Fibroblast of lung (primary cell): Measurements from ENCODE around the gene CPNE4.

ENCODE experiments used
- CTCF ChIP-seq, 2 donors: IDR thresholded peaks in 1 of 2; conservative IDR thresholded peaks in 1 of 2; 1 replicate in 1 of 2; 2 replicates in 1 of 2; pipeline ENCODE4 v1.5.1; 2011 to 2012; ENCODE audit warnings: low read length in 2 of 2, control low read depth in 1 of 2, inconsistent platforms in 1 of 2, low read depth in 1 of 2, mild to moderate bottlenecking in 1 of 2
- EZH2 ChIP-seq: IDR thresholded peaks from 2 replicates; pipeline ENCODE4 v1.5.1; 2012; ENCODE audit warnings: low read length, control low read depth, mild to moderate bottlenecking; ENCODE audit errors: missing control alignments

DNA sequence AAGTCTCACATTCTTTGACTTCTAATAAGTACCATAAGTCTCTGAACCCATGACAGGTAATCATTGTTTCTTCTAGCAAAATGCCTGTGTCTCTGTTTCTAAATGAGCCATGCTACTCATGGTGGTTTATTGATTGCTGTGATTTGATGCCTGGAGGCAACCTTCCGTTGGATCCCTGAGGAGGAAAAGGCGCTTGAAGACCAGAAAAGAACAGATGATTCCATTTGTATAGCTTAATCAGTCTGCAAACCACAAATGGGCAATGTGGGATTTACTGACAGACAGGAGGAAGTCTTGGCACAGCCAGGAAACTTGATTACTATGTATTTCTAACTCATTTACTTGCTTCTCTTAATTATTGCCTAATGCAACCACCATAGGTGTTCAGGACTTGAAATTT lies 428.9 kb downstream of the CPNE4 start:
- TF ChIP-seq CTCF (conservative IDR thresholded peaks at IDR 0.05 in 1 of 2, IDR thresholded peaks at IDR 0.05 in 1 of 2; ENCODE audit: low read depth in 1 of 2, low read length in 2 of 2) (no peak), EZH2 (no peak)
